NCI-H748 treated with DMSO at 0.1 percent for 48 hours (cell line): Measurements from ENCODE around the gene SWSAP1.
A peak's percentile ranks its signal among the peaks of the same experiment; 100 is the strongest.

Experiments used
- DNase-seq: peaks from one replicate; lab custom pipeline; 2025; lab: John Stamatoyannopoulos, UW

The SWSAP1 gene

DNA sequence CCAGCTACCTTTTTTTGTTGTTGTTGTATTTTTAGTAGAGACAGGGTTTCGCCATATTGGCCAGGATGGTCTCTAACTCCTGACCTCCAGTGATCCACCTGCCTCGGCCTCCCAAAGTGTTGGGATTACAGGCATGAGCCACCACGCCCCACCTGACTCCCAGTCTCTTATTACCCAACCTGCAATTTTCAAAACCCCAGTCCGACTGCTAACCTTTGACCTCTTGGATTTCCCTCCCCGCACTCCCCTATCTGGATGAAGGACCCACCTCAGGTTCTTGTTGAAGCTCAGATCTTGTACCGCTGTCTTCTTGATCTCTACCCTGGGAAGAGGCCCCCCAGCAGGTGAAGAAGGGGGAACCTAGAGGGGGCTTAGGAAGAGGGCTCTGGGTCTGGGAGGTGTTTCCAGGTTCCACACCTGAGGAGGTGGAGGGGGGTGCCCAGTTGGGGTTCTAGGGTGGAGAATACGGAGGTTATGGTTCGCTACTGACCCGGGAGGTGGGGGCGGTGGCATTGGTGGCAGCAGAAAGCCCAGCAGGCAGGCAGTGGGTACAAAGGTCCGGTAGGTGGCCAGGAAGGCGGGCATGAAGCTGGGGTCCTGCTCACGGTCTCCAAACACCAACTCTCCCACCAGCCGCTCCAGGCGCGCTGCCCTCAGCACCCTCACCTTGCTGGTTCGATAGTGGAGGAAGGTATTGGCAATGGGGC is 42.0 kb downstream of the SWSAP1 start:
- no peak for DNase-seq

- peak; percentile 52 for DNase-seq
Measured at GRCh38 chr19:11418094-11418548, 43.7 kb downstream of the SWSAP1 start.

GRCh38 chr19:11418549-11419506 is 44.4 kb downstream of the SWSAP1 start, which contains the start of gene RGL3:
Gene RGL3, minus strand, starts transcription at chr19:11419314. Its CDS starts 36 bp downstream, at chr19:11419278.
- peak; percentile 69 for DNase-seq

DNA sequence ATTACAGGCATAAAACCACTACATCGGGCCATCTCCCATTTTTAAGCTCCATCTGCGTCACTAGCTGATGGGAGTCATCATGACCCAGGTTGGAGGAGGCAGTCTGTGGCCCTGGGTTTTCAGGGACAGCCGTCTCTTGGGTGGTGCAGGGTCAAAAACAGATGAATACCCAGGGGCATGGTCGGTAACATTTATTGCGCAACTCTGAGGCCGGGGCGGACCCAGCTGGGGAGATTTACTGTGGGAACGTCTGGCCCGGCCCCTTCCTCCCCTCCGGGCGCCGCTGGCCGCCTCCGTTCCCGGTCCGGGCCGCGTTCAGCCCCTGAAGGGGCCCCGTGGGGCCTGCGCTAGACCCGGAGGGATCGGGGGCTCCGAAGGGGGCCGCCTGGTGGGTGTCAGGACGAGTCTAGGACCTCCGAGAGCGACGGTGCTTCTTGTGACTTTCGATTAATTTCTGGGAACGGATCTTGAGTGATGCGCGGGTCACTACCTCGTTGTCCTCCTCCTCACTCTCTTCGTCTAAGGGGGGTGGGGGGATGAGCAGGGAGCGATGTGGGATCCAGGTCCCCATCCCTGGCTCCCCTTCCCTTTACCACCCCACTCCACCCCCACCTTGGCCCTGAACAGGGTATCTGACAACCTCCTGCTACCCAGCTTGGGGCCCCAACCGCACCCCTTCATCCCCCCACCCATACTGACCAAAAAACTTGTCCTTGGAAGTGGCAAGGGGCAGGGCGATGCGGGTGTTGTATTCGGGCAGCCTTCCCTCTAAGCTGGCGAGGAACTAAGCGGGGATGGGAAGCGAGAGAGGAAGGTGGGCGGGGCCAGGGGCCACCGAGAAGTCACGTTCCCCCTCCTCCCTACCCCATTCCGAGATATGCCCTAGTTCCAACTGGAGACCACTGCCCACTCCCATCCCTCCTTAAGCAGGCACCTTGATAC is 46.2 kb downstream of the SWSAP1 start:
- DNase-seq: no peak

- DNase-seq: no peak
Measured at GRCh38 chr19:11421371-11422098, 47.1 kb downstream of the SWSAP1 start.

DNA sequence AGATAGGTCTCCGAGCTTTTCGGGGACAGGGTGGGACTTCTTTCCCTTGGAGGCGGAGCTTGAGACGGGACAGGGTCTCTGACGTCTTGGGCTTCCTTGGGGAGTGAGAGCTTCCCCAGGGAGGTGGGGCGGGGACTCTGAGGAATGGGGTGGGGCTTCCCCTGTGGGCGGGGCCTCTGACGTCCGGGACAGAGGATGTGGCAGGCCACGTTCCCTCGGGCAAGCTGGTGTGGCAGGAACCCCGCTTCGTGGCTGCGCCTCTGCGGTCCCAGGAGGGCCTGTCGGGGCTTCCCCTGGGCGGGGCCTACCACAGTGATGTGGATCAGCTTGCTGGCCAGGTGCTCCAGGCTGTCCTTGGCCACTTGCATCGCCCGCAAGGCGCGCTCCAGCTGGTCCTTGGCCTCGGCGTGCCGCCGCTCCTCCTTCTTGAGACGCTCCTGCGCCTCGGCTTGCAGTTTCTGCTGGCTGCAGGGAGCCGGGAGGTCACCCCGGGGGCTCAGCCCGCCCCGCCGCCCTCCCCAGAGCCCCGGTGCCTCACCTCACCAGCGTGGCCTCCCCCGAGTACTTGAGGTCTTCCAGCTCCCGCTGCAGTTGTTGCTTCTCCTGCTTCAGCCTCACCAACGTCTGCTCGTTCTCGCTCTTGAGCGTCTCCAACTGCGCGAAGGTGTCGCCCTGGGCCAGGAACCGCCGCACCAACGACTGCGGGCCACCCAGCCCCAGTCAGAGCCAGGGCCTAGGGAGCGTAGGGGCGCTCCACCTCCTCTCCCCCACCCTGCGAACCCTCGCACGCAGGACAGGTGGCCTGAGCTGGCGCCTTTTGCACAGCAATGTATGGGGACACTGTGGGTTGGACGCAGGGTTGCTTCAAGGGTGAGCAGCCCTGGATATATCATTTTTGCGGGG is 47.9 kb downstream of the SWSAP1 start:
- DNase-seq: no peak

DNA sequence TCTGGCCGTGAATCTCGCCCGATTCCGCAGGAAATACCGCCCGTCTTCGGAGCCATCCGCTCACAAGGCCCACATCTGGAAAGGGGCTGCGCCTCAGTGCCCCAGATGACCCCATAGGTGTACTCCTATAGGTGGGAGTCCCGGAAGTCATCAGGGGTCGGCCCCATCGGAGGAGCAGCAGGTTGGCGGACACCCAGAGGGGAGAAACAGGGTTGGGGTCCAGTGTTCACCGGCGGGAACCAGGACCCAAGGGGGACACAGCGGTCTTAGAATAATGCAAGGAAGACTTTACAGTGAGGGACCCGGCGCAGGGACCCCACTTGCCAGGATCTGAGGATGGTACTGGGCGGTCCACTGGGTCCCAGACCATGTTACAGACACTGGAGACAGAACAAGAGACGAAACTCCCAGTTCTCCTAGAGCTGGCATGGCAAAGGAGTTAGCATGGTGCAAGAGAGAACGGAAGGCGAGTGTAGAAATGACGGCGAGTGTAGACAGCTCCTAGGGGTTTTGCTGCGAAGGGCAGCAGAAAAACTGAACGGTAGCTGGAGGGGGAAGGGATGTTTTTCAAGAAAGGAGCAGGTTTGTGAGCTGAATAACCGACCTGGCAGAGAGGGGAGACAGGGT is 48.8 kb downstream of the SWSAP1 start:
- no peak for DNase-seq

GRCh38 chr19:11423791-11424181 is 49.3 kb downstream of the SWSAP1 start:
- no peak for DNase-seq
